Retina (tissue), 1 donor: ENCODE data around the gene CIB2.

Source experiments
- DNase-seq: peaks from one replicate; pipeline ENCODE4 v3.0.0-alpha.2; 2016

The CIB2 gene

DNA sequence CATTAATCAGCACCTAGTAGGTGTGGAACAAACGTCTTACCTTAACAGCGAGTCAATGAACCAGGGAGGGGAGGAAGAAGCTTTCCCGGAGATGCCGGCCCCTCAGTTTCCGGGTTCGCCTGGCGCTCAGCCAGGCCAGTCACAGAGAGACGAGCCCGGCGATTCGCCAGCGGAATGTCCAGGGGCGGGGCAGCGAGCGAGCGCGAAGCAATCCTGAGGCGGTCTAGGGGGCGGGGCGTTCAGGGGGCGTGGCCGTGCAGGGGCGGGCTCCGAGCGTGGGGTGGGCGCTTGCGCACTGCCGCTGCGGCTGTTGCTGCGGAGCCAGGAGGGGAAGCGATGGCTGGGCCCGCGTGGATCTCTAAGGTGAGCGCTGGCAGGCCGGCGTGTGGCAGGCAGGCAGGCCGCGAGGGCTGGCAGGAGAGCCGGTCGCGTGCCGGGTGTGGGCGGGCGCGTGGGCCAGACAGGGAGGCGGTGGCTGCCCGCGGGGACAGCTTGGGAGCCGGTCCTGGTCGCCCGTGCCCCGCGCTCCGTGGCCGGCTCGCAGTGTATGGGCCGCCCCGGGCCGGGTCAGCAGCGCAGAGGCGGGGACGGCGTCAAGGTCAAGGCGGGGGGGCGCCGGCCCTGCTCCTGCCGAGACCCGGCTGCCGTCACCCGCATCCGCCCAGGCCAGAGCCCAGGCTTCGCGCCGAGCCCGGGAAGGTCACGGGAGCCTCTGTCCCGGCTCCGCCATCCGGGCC, 18.0 kb upstream of the CIB2 start, which contains the start of gene IDH3A:
TSS of gene IDH3A (plus strand) at position 295 of the 737 bp plus-strand sequence. CDS start at position 337, 42 bp downstream.
- peak; percentile 92 for DNase-seq

- no peak for DNase-seq
Observed at GRCh38 chr15:78148392-78149067, 17.3 kb upstream of the CIB2 start.

GRCh38 chr15:78147566-78147965, 16.3 kb upstream of the CIB2 start:
- no peak for DNase-seq

- DNase-seq, result no peak
Observed at GRCh38 chr15:78146425-78147154, 15.3 kb upstream of the CIB2 start.

- no peak for DNase-seq
Observed at GRCh38 chr15:78142332-78142731, 11.1 kb upstream of the CIB2 start.

DNA sequence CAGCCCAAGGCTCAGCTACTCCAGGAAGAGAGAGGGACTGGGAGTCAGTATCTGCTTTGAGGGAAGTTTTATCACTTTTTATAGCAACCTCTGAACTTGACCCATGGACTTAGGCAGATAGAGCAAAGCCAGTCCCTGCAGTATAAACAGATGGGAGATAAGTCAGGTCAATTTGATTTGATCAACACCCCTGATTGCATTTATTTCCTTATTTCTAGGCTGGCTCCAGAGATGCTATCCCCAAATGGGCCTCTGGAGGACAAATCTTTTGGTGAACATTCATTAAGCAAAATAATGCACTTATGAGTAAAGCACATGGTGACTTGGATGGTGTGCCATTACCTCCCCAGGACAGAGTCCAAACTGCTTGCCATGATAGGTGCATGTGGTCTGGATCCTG, 9.0 kb upstream of the CIB2 start:
- DNase-seq, result no peak

GRCh38 chr15:78139578-78139977, 8.3 kb upstream of the CIB2 start:
- no peak for DNase-seq

DNA sequence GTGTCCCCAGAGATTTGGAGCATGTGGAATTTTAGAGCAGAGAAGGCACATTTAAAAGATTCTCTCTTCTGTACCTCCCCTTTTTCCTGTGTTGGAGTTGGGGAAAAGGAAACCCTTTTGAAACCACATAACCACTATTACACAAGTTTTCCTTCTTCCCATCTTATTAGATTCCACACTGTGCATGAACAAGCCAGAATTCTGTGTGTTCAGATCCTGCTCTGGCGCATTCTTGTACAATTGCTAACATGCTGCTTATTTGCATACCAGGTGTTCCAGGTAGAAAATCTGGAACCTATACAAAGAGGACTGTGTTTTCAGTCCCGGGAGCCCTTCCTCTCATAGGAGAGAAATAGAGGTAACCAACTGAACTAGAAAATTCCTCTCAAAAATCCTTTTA, 2.6 kb upstream of the CIB2 start:
- DNase-seq, result no peak

- peak; percentile 28 for DNase-seq
Observed at GRCh38 chr15:78130466-78131294, 565 bp downstream of the CIB2 start.

GRCh38 chr15:78129751-78130287, 1.4 kb downstream of the CIB2 start:
- peak; percentile 11 for DNase-seq

- no peak for DNase-seq
Observed at GRCh38 chr15:78129077-78129750, 2.0 kb downstream of the CIB2 start.

GRCh38 chr15:78127882-78128281, 3.4 kb downstream of the CIB2 start:
- DNase-seq, result no peak

- no peak for DNase-seq
Observed at GRCh38 chr15:78125267-78125666, 6.0 kb downstream of the CIB2 start.

GRCh38 chr15:78120523-78120922, 10.7 kb downstream of the CIB2 start:
- no peak for DNase-seq

DNA sequence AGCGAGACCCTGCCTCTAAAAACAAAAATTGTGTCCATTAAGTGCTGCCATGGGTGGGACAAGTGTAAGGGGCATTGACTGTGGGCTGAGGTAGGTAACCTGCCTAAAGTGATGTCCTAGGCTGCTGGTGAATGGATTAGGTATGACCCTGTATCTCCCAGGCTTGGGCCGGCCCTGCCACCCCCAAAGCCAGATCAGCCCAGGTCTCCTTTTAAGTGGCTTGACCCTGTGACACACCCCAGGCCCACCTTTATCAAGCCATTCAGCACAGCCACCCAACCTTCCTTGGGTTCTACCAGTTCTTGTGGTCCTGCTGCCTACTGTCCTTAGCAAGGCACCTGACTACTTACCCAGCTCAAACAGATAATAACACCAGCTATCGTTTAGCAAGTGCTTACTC, 18.7 kb downstream of the CIB2 start:
- DNase-seq, result no peak

- DNase-seq, result no peak
Observed at GRCh38 chr15:78111788-78112187, 19.5 kb downstream of the CIB2 start.

GRCh38 chr15:78110916-78111475, 20.2 kb downstream of the CIB2 start:
- DNase-seq, result no peak

DNA sequence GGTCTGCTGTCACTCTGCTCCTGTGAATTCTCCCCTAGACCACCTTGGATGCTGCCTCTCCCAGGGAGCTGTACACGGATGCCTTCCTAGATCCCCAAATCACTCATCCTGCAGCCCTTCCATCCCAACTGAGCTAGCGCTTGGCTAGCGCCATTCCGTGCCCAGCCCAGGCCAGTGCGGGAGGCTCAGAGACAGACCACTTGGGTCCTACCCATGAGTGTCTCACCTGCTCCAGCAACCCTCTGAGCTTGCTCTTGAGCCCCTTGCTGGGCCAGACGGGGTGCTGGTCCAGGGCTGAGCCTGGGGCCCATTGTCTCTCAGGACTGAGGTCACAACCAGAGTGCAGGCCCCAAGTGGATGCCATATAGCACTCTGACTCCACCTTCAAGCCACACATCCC, 21.1 kb downstream of the CIB2 start:
- DNase-seq, result no peak

DNA sequence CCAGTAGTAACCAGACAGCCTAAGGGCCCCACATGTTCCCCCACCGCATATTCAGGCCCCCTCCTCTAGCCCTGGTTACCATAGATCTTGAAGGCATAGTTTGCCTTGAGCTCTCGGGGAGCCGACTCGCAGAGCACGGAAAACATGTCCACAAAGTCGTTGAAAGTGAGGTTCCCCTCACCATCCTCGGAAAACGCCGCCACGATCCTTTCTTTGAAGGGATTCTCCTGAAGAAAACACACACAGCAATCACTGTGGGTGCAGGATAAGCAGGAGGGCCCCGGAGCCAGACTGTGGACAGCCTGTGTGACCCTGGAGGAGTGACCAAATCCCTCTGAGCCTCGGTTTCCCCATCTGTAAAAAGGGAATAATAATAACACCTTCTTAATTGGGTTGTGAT, 22.1 kb downstream of the CIB2 start:
- DNase-seq, result no peak

DNA sequence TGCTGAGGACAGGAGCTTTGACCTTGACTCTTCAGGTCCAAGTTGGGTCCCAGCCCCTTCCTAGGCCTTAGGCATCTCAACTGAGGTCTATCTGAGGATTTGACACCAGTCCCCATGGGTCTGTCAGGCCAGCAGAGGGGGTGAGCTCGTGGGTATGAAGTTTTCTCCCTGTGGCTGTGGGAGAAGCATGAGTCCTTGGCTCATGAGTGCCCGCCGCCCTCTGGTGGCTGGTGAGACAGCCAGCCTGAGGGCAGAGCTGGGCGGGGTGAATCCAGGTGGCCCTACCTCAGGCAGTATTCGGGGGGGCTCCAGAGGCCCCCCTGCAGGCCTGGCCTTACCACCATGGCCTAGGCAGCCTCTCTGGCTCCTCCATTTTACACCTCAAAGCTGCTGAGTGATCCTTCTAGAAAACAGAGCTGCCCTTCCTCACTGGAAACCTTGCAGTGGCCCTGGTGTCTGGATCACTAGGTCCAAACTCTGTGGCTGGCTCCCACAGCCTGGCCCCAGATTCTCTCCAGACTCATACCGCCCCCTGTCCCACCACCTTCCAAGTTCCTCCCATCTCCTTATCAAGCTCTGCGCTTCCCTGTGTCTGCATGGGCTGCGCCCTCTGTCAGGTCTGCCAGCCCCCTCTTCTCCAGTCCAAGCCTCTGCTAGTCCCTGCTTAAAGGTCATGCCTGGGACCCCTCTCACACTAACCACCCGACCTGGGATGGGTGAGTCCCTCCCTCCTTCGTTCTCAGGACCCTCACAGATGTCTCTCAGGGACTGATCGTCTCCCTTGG, 22.8 kb downstream of the CIB2 start:
- peak; percentile 70 for DNase-seq

GRCh38 chr15:78107471-78107870, 23.8 kb downstream of the CIB2 start:
- no peak for DNase-seq
